HG03066 (cell line): Measurements from ENCODE around the gene KRT77.
"Not testable (repeated sequence)": the region's sequence is repeated elsewhere in the genome, so short reads cannot be mapped to it uniquely, and the experiment has no call there.

ENCODE experiments used
- ATAC-seq: cut with Tn5 transposase; IDR thresholded peaks from one replicate; pipeline ENCODE4 v1.9.1; 2021; ENCODE audit warnings: low read depth; ENCODE audit not compliant: unreplicated experiment

KRT77 gene

DNA sequence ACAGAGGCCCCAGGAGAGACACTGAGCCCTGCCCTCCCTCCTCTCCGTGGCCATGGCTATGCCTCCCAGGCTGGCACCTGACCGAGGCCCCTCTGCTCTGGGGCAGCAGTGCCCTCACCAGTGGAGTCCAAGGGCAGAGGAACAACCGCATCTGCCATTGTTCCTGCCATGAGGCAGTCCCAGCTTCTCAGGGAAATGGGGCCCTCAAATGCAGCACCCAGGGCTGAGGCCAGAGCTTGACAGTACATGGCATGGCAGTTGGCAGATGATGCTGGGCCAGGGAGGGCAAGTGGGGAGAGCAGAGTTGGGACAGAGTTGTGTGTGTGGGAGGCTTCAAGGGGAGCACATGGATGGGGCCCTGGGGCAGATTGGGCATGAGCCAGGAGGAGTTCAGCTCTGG is 21.1 kb upstream of the KRT77 start:
- no peak for ATAC-seq

DNA sequence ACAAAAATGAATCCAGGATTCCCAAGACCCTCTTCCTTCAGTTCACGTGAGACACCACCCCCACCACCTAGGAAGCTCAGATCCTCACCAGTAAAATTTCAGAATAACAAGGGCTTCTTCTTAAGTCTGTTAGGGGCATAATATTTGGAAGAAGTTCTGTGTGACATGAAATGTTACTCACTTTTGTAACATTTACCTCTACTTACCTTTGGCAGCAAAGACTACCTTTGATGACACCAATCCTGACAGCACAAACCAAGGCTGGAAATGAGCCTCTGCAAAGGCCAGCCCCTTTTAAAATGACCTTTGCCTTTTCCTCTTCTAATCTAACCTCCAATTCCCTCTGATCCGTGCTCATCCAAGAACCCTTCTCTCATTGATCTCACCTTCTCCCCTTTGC is 19.4 kb upstream of the KRT77 start:
- ATAC-seq: no peak

DNA sequence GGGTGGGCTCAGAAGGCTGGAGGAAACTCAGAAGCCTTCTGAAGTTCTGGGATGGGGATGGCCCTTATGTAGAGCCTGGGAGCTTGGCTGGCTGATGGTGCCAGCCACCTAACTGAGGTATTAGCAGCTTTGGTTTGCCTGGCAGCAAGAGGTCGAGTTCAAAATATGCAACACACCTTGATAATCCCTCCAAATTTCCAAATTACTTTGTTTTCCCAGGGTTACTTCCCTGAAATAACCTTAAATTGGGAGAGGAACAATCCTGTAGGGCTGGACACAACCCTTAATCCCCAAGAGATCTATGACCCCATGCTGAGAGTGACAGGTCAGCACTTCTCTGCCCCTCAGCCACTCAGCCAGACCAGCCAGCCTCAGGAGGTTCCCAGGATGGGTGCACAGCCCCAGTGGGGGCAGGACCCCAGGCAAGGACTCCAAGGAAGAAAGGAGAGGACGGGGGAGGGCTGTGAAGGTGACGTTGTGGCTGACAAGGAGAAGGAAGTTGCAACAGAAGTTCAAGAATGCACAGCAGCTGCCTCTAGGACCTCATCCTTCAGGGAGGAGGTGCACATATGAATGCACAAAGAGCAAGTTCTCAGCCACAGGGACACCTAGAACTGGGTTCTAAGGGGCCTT is 18.6 kb upstream of the KRT77 start:
- ATAC-seq: no peak

DNA sequence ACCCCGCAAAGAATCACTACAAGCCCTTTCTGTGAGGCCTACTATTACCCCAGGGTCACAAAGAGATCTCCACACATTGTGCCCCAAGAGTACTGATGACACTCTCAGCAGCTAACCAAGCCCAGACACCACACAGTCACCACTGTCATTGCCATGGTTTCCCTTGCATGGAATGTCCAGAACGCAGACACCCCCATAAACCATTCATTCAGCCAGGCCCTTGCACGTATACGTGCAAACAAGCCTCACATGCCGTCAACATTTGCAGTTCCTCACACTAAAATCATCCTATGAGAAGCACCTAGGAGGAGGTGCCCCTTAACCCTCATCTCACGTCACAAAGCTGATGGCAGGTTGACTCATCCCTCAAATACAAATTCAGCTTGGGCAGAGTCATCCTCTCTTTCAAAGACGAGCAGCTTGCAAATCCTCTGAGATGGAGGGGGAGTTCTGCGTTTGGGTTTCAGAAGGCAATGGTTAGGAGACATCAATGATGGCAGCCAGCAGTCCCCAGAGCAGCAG is 17.1 kb upstream of the KRT77 start:
- ATAC-seq: no peak

DNA sequence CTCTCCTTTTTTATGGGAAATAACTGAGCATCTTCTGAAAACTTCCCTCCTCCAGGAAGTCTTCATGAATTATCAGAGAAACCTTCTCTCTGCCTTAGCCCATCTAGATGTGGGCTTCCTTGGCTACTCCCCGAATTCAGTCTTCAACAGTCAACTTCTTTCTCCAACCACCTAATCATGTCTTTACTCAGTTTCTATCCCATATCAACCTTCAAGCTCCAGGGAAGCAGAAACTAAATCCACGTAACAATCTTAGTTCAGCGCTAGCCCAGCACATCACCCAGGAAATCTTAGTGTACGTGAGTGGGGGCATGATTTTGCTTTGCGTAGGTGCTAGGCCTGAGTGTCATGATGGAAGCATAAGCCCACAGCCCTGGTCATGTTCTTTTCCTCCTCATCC is 12.7 kb upstream of the KRT77 start:
- no peak for ATAC-seq

DNA sequence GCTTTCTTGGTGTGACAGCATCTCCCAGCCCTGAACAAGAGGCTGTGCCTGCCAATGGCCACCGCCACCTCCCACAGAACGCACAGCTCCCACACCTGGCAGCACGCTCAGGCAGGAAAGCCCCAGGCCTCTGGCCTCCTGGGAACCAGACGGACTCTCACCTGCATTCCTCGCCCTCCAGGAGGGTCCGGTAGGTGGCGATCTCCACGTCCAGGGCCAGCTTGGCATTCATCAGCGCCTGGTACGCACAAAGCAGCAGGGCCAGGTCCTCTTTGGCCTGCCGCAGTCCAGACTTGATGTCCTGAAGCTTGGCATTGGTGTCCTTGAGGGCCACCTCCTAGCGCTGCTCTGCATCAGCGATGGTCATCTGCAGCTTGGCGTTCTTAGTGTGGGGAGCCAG is 12.1 kb upstream of the KRT77 start:
- no peak for ATAC-seq

DNA sequence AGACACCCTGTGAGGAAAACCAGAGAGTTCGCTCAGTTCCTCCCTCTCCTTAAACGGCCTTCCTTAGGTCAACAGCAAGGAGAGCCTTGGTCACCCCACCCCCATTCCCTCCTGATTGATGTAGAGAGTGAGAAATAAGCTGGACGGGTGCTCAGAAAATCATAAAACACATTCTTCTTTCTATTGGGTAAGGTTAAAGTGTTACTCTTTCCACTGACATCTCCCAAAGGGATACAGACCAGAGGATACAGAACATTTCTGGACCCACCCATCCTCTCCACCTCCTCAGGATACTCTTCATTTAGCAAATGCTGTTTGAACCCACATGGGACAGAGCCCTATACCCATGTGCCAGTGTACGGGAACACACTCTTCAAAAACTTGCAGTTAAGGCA is 11.6 kb upstream of the KRT77 start:
- no peak for ATAC-seq

DNA sequence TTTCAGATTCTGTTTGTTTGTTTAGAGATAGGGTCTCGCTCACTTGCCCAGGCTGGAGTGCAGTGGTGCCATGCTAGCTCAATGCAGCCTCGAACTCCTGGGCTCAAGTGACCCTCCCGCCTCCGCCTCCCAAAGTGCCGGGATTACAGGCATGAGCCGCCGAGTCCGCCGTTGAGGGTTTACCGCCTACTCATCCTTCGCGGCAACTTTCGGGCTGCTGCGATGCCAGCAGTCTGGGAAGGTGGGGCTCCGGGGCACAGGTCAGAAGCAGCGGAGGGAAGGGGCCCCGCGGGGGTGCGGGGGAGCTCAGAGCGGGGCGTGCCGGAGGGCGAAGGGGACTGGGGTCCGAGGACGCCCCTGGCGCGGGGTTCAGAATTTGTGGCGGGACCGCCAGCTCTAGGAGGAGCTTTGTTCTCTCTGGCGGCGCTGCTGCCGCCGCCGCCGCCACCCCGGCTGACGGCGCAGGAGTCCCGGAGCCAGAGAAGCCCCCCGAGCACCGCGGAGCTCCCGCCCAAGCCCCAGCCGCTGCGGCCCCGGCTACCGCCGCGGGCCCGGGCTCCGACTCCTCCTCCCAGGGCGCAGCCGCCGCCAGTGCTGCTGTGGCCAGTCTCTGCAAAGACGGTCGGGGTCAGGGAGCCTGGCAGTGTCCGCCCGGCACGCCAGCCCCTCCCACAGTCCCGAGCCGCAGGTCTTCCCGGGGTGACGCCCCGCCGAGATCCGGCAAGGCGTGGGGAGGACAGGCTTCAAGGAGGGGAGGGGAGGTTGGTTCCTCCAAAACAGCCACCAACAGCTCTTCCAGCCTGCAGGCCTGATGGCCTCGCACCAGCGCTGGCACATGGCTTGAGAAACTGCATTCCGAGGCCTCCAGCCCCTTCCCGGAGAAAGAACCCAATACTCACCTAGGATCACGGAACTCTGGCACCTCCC is 10.9 kb upstream of the KRT77 start:
- no peak for ATAC-seq

DNA sequence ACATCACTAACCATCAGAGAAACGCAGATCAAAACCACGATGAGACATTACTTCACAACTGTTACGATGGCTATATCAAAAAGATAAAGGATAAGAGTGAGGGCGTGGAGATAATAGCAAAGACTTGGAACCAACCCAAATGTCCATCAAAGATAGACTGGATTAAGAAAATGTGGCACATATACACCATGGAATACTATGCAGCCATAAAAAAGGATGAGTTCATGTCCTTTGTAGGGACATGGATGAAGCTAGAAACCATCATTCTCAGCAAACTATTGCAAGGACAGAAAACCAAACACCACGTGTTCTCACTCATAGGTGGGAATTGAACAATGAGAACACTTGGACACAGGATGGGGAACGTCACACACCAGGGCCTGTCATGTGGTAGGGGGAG is 8.8 kb upstream of the KRT77 start:
- ATAC-seq: not testable (repeated sequence)

DNA sequence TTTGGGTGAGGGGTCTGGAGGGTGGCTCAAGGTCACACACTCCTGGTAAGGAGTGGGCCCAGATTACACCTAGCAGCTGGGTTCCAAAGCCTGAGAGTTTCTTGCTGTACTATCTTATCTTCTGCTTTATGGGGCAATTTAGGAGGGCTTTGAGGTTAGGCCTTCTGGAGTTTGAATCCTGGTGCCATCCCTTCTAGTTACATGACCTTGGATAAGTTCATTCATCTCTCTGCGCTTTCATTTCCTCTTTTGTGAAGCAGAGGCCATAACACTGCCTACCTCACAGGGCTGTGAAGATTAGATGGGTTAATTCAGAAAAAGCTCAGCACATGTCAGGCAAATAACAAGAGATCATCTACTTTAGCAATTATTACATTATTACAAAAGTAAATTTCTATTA is 7.4 kb upstream of the KRT77 start:
- no peak for ATAC-seq

DNA sequence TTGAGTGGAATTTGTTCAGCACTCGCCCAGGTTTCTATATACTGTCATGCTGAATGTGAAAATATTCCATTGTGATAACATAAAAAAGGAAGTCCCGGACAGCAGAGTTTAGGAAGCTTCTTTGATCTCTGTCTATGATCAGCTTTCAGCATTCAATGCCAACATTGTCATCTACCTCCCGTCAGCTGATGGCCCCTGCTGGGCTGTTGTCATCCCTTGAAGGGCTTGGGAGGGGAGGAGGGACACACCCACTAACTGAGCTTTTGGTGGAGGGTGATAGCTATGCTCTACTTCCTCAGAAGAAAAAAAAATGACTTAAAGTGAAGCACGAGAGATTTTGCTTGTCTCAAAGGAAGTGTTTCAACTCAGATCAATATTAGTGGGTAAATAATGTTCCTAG is 4.7 kb upstream of the KRT77 start:
- no peak for ATAC-seq

DNA sequence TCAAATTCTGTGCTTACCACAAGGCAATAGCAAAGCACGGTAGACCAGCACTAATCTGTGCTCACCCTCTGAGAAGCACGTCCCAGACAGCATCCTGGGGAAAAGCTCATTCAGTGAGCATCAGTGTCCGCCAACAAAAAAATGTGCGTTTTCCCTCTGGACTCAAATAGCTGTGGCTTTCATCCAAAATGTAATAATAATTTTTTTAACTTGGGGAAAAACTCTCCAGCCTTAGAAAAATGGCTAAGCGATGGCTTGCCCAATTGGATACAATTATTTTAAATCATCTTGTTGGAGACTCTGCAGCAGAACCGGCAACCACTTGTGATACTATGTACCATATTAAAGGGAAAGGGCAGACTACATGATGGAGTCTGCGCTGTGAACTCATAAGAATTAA is 1.1 kb upstream of the KRT77 start:
- ATAC-seq: no peak

DNA sequence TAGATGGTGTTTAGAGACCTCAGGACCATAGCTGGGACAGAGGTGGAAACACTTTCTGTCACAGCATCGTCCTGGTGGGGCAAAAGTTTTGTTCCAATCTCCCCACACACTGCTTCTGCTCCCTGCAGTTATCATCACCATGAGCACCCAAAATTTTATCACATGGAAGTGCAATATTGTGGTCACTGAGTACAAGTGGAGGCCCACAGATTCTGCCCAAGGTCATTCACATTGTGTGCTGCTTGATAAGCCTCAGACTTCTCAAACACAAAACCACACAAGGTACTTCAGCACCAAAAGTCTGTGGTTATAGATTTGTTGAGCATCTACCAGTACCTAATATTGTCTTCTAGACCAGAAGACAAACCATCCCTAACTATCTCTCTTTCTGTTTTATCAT is 554 bp upstream of the KRT77 start:
- ATAC-seq: no peak

DNA sequence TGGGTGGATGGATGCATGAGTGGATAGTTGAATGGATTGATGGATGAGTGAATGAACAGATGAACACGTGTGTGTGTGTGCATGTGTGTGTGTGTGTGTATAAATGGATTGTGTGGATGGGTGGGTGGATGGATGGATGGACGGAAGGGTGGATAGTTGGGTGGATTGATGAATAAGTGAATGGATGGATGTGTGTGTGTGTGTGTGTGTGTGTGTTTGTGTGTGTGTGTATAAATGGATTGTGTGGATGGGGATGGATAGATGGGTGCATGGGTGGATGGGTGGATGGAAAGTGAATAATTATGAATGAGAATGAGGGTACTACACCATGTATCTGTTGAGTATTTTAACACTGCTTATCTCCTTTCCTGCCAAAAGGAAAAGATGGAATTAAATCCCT is 986 bp downstream of the KRT77 start:
- no peak for ATAC-seq

DNA sequence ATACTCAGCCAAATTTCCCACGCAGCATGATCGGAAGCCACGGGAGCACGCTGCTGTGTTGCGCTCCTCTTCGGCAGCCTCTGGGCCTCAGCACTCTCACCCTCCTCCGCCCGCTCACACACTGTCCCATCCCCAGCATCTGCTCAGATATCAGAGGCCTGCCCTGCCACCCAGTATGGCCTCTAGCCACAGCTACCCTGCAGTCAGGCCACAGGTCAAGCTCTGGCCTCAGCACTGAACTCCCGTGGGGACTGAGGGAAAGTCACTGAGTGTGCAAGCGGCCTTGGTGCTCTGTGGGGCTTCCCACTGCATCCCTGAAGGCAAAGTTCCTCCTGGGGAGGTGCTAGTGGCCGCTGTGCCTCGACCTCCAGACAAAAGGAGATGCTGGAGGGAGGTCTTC is 2.0 kb downstream of the KRT77 start:
- no peak for ATAC-seq

DNA sequence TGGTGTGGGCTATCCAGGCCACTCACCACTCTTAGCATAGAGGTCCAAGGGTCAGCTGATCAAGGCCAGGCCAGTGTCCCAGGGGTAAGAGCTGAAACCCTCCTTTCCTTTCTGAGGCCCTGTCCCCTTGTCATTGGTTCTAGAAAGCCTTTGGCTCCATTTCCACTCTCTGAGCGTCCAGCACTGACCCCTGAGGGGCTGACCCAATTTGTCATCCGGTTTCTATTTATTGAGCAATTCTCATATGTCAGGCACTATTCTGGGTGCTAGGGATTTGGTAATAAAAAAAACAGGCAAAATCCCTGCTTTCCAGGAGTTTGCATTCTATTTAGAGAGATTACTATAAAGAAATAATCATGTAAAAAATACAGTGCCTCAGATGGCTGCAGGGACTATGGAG is 3.4 kb downstream of the KRT77 start:
- ATAC-seq: no peak

DNA sequence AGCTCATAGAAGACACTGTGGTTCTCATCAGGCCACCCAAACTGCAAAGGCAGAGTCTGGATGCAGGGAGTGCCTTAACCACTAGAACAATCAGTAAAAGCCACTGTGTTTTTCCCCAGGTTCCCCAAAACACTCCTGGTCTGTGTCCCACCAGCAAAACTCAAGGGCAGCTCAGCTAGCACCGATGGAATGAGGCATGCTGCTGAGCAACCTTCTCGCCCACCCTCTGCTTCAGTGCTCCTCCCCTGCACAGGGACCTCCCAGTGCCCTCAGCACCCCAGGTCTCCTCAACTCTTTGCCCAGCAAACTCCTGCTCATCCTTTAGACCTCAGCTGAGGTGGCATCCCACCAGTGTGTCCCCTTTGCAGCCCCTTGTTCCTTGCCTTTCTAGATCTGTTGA is 4.0 kb downstream of the KRT77 start:
- ATAC-seq: no peak

DNA sequence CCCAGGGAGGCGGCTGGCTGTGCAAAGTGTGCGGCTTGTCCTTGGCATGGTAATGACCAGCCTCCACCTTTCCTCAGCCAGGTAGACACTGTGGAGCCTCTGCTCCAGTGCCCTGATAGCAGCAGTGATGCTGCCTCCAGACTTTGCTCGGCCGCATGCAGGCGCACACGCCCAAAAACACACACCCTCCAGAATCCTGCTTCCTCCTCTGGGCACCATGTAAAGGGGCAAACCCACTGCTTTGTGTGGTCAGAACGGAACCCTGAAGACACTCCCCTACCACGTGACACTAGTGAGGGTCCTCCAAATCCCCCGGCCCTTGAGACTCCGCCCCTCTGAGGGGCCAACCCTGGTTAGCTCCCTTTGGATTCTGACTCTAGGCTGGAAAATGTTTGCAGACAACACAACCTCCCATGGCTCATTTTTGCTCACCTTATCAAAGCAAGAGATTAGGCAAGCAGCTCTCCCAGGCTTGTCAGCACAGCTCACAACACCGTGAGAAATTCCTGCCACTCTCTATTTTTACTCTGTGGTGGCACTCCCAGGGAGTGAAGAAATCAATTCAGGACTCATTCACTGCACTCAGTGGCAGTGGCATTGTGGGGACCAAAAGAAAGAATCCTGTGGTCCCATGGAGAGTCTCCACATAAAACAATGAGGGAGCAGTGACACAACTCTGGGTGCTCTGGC is 4.5 kb downstream of the KRT77 start:
- no peak for ATAC-seq

DNA sequence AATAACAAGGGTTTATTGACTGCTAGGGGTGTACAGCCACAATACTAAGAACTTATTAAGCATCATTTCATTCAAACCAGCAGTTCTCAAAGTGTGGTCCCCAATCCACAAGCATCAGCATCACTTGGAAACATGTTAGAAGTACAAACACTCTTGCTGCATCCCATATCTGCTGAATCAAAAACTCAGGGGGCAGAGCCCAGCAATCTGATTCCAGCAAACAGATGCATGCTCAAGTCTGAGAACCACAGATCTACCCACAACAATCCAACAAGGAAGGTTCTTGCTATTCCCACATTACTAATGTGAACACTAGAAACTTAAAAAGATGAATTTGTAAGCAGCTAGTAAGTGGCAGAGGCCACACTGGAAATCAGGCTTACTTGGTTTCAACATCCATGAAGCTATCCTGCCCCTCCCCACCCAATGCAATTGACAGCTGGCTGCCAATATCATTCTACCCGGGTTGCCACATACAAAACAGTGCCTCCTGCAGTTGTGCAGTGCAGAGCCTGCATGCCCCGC is 6.2 kb downstream of the KRT77 start:
- no peak for ATAC-seq

DNA sequence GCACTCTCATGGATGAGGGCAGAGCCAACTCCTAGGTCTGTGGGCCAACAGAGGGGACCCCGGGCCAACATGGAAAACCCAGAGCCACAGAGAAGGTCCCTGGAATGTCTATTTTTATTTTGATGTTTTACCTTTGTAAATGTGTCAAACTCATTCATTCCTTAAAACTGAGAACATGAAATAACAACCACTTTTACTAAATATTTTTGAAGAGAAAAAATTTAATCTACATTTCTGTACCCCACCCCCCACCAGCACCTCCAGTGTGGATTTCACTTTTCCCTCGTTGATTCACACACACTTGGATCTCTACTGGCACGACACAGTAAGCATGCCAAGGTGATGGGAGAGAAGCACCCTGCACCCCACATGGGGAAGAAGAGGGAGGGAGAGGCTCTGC is 6.7 kb downstream of the KRT77 start:
- ATAC-seq: no peak

DNA sequence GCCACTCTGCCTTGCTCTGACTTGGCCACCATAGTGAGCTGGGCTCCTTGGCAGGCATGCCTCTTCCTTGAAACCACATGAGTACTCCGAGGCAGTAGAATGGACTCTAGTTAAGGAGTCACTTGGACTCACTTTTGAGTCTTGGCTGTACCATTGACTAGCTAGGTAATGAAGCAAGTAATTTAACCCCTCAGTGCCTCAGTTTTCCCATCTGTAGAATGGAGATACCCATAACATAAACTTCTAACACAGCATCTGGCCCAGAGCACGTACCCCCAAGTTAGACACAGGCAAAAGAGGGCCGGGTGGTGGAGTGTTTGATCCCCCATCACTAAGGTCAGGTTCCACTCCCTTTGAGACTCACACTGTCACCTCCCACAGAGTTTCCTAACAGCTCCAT is 8.3 kb downstream of the KRT77 start:
- no peak for ATAC-seq
